Measurements from ENCODE around the gene NXPE1. TPM values are rescaled to one million over a fixed set of nuclear protein-coding genes. Genes with fewer than 3 reads are reported as not detected.

The NXPE1 gene
- total RNA-seq, 1 experiment from 2014 or later, result not detected

- no peaks in the 10 kb centered on the region for H4K20me1 ChIP-seq (ENCODE audit: control insufficient read depth, insufficient read depth, insufficient read length)
- Mint-ChIP-seq H3K27ac (no peak overlapping the region), H3K9me3 (peaks cover 45 to 49% of the 10 kb centered on the region in 2 experiments), H3K4me3 (no peak overlapping the region), H3K4me1 (peaks cover 3 to 5% of the 10 kb centered on the region in 2 experiments; a peak in 2 of 4 replicates), H3K36me3 (ENCODE audit: insufficient read depth in 1 of 3, low read depth in 3 of 3) (peaks cover 22 to 44% (median 26%) of the 10 kb centered on the region in 3 experiments), H3K27me3 (ENCODE audit: low read depth) (no peaks in the 10 kb centered on the region; the same call in 1 of the 2 replicates)
- H3K14ac ChIP-seq (ENCODE audit: insufficient read depth, low read length), result no peak overlapping the region
- H4K91ac ChIP-seq (ENCODE audit: insufficient read length, low read depth, low read length), result no peak overlapping the region
- no peak overlapping the region for H2AK5ac ChIP-seq (ENCODE audit: insufficient read length, low read length)
- H3K4ac ChIP-seq (ENCODE audit: low read depth, low read length), result no peak overlapping the region
- DNase-seq, result no peak
- H2BK5ac ChIP-seq (ENCODE audit: insufficient read length, low read length), result no peak overlapping the region
- H2BK15ac ChIP-seq (ENCODE audit: low read depth, low read length), result no peak overlapping the region
- no peaks in the 10 kb centered on the region for H3K79me2 ChIP-seq (ENCODE audit: insufficient read depth, low read length)
- H3K79me1 ChIP-seq (ENCODE audit: insufficient read depth, low read depth, low read length, poor library complexity, severe bottlenecking), result no peaks in the 10 kb centered on the region
- no peak overlapping the region for H2BK20ac ChIP-seq (ENCODE audit: low read depth, low read length, poor library complexity, severe bottlenecking)
- H3K27ac ChIP-seq (ENCODE audit: insufficient read length, low read depth, low read length), result no peak overlapping the region
- H3K23ac ChIP-seq (ENCODE audit: insufficient read length, low read depth, low read length), result no peak overlapping the region
- no peaks in the 10 kb centered on the region for H3K23me2 ChIP-seq (ENCODE audit: insufficient read length, low read depth, low read length, poor library complexity, severe bottlenecking)
- H4K8ac ChIP-seq (replicated peaks; ENCODE audit: insufficient read length, low read depth, low read length), result no peak overlapping the region
- no peak overlapping the region for H3K4me2 ChIP-seq (ENCODE audit: insufficient read depth, insufficient read length, low read length)
- no peak overlapping the region for H3K18ac ChIP-seq (ENCODE audit: insufficient read length, low read depth, low read length)
- H4K5ac ChIP-seq (ENCODE audit: insufficient read length, low read depth, low read length), result no peak overlapping the region
- no peak overlapping the region for H2AFZ ChIP-seq (ENCODE audit: low read length)
- H3K27me3 ChIP-seq (ENCODE audit: insufficient read depth, low read length), result no peaks in the 10 kb centered on the region
- H3K9ac ChIP-seq (ENCODE audit: extremely low read depth, insufficient read length, low read length), result no peak overlapping the region
- no peak overlapping the region for H3T11ph ChIP-seq (ENCODE audit: low read length)
- H2BK12ac ChIP-seq (ENCODE audit: insufficient read length, low read depth, low read length), result no peak overlapping the region
- no peak overlapping the region for H2BK120ac ChIP-seq (ENCODE audit: low read depth, low read length, poor library complexity, severe bottlenecking)
- H3K4me1 ChIP-seq (ENCODE audit: insufficient read depth, low read length), result no peaks in the 10 kb centered on the region
- H3K9me3 ChIP-seq (ENCODE audit: control insufficient read depth, low read depth, low read length), result peaks cover 21% of the 10 kb centered on the region
- no CpG with 5 or more reads among the region's 3 CpGs for WGBS (ENCODE audit: extremely low coverage, insufficient read length, low lambda C conversion rate)
- H3K56ac ChIP-seq (ENCODE audit: insufficient read length, low read depth, low read length), result no peak overlapping the region
- TF ChIP-seq CTCF (conservative IDR thresholded peaks at IDR 0.05), result no peak
These were observed 27.8 kb upstream of the NXPE1 start for GRCh38 chr11:114587398-114587953.
